Measurements from ENCODE around the gene UTP25. TPM values are rescaled to one million over a fixed set of nuclear protein-coding genes. Genes with fewer than 3 reads are reported as not detected.
A peak's percentile ranks its signal among the peaks of the same experiment; 100 is the strongest.

The UTP25 gene
- total RNA-seq, 1 donor, result 22.1 TPM

DNA sequence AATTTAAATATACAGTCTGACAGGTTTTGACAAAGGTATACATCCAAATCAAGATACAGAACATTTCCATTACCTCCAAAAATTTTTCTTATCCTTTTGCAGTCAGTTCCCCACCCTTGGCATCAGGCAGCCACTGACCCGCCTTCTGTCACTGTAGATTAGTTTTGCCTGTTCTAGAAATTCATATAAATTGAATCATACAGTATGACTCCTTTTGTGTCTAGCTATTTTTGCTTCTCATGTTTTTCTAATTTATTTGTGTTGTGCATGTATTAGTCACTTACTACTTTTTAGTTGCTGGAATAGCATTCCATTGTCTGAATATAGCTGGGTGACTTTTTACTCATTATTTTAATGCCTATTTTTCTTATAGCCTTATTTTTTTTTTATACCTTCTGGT lies 3.8 kb downstream of the UTP25 start:
- Histone ChIP-seq H3K4me2 (ENCODE audit: insufficient read depth, low read length) (peak overlapping the region; percentile 8), H3K27me3 (ENCODE audit: insufficient read depth, low read length) (no peaks in the 10 kb centered on the region), H2AFZ (ENCODE audit: low read length) (no peak overlapping the region), H3K9me3 (ENCODE audit: low read depth, low read length) (no peaks in the 10 kb centered on the region), H3K4me1 (ENCODE audit: insufficient read depth, low read length) (peaks cover 56% of the 10 kb centered on the region), H3K4me3 (ENCODE audit: insufficient read depth, low read length) (no peak overlapping the region), H4K20me1 (ENCODE audit: insufficient read depth, low read length) (no peaks in the 10 kb centered on the region), H3K79me2 (ENCODE audit: insufficient read depth, low read length) (peaks cover 34% of the 10 kb centered on the region), H3K27ac (ENCODE audit: low read depth, low read length) (peak overlapping the region; percentile 58), H3K36me3 (ENCODE audit: insufficient read depth, low read length) (peaks cover 52% of the 10 kb centered on the region)
- peak; percentile 82 for DNase-seq (ENCODE audit: insufficient read length, low spot score, missing footprints)
- TF ChIP-seq, protein P1, sequence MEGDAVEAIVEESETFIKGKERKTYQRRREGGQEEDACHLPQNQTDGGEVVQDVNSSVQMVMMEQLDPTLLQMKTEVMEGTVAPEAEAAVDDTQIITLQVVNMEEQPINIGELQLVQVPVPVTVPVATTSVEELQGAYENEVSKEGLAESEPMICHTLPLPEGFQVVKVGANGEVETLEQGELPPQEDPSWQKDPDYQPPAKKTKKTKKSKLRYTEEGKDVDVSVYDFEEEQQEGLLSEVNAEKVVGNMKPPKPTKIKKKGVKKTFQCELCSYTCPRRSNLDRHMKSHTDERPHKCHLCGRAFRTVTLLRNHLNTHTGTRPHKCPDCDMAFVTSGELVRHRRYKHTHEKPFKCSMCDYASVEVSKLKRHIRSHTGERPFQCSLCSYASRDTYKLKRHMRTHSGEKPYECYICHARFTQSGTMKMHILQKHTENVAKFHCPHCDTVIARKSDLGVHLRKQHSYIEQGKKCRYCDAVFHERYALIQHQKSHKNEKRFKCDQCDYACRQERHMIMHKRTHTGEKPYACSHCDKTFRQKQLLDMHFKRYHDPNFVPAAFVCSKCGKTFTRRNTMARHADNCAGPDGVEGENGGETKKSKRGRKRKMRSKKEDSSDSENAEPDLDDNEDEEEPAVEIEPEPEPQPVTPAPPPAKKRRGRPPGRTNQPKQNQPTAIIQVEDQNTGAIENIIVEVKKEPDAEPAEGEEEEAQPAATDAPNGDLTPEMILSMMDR (IDR thresholded peaks at IDR 0.05; ENCODE audit: extremely low read depth, low read depth, low read length), result no peak

DNA sequence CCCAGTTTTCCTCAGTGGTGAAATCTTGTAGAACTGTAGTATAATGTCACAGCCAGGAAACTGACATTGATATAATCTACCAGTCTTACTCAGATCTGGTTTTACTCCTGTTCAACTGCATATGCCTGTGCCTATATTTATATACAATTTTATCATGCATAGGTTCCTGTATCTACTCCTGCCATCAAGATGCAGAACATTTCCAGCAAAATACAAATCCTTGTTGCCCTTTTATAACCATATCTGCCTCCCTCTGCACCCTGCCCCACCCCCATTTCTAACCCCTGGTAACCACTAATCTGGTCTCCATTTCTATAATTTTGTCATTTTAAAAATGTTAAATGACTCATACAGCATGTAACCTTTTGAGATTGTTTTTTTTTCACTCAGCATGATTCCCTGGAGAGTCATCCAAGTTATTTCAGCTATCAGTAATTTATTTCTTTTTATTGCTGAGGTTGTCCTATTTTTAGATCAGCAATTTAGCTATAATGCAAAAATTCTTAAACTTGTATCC lies 8.1 kb downstream of the UTP25 start:
- Histone ChIP-seq H3K4me1 (ENCODE audit: insufficient read depth, low read length) (peaks cover 59% of the 10 kb centered on the region), H3K79me2 (ENCODE audit: insufficient read depth, low read length) (peaks cover 45% of the 10 kb centered on the region), H3K27me3 (ENCODE audit: insufficient read depth, low read length) (no peaks in the 10 kb centered on the region), H2AFZ (ENCODE audit: low read length) (no peak overlapping the region), H3K9me3 (ENCODE audit: low read depth, low read length) (no peaks in the 10 kb centered on the region), H4K20me1 (ENCODE audit: insufficient read depth, low read length) (no peaks in the 10 kb centered on the region), H3K27ac (ENCODE audit: low read depth, low read length) (peak overlapping the region; percentile 80), H3K4me2 (ENCODE audit: insufficient read depth, low read length) (peak overlapping the region; percentile 45), H3K4me3 (ENCODE audit: insufficient read depth, low read length) (no peak overlapping the region), H3K36me3 (ENCODE audit: insufficient read depth, low read length) (peaks cover 82% of the 10 kb centered on the region)
- TF ChIP-seq, protein P1 (IDR thresholded peaks at IDR 0.05; ENCODE audit: extremely low read depth, low read depth, low read length), result no peak
- DNase-seq (ENCODE audit: insufficient read length, low spot score, missing footprints), result no peak

DNA sequence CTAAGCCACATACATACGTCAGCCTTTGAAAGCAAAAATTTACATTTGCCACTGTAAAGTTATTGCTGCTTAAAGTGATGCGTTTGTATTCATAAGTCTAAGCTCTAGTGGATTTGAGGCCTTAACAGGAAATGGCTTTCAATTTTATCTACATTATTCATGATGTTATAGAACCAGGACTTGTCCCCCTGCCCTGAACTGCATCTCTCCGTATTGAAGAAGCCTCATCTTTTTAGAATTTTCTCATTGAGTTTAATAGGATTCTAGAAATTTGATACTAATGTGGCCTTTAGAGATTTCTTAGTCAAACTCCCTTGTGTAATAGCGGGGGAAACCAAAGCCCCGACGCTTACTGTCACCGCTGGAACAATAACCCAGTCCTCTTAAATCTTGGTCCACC lies 9.9 kb downstream of the UTP25 start:
- Histone ChIP-seq H3K36me3 (ENCODE audit: insufficient read depth, low read length) (peaks cover 86% of the 10 kb centered on the region), H3K27ac (ENCODE audit: low read depth, low read length) (peak overlapping the region; percentile 14), H3K9me3 (ENCODE audit: low read depth, low read length) (no peaks in the 10 kb centered on the region), H4K20me1 (ENCODE audit: insufficient read depth, low read length) (no peaks in the 10 kb centered on the region), H3K4me3 (ENCODE audit: insufficient read depth, low read length) (no peak overlapping the region), H3K79me2 (ENCODE audit: insufficient read depth, low read length) (peaks cover 55% of the 10 kb centered on the region), H3K4me1 (ENCODE audit: insufficient read depth, low read length) (peaks cover 48% of the 10 kb centered on the region), H2AFZ (ENCODE audit: low read length) (no peak overlapping the region), H3K4me2 (ENCODE audit: insufficient read depth, low read length) (no peak overlapping the region), H3K27me3 (ENCODE audit: insufficient read depth, low read length) (no peaks in the 10 kb centered on the region)
- TF ChIP-seq, protein P1 (IDR thresholded peaks at IDR 0.05; ENCODE audit: extremely low read depth, low read depth, low read length), result no peak
- DNase-seq (ENCODE audit: insufficient read length, low spot score, missing footprints), result no peak

DNA sequence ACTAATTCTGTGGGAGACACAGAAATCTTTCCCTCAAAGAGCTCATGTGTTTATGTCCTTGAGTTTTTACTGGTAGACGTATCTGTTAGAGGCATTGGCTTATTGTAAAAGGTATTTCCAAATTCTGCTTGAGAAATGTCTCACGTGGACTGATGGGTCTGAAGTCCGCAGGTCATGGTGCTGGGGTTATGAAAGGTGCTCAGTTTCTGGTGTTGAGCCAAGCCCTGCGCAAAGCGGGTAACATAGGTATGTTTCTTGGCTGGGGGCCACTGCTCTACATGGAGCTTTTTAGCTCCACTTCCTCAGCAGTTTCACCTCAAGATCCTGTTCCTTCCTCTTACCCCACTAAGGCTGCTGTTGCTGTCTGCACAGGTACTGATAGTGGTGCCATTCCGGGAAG lies 10.8 kb downstream of the UTP25 start:
- Histone ChIP-seq H3K36me3 (ENCODE audit: insufficient read depth, low read length) (peaks cover 86% of the 10 kb centered on the region), H4K20me1 (ENCODE audit: insufficient read depth, low read length) (no peaks in the 10 kb centered on the region), H3K27me3 (ENCODE audit: insufficient read depth, low read length) (no peaks in the 10 kb centered on the region), H3K4me3 (ENCODE audit: insufficient read depth, low read length) (no peak overlapping the region), H3K27ac (ENCODE audit: low read depth, low read length) (peak overlapping the region; percentile 92), H3K4me2 (ENCODE audit: insufficient read depth, low read length) (no peak overlapping the region), H2AFZ (ENCODE audit: low read length) (no peak overlapping the region), H3K79me2 (ENCODE audit: insufficient read depth, low read length) (peaks cover 56% of the 10 kb centered on the region), H3K4me1 (ENCODE audit: insufficient read depth, low read length) (peaks cover 48% of the 10 kb centered on the region), H3K9me3 (ENCODE audit: low read depth, low read length) (no peaks in the 10 kb centered on the region)
- TF ChIP-seq, protein P1 (IDR thresholded peaks at IDR 0.05; ENCODE audit: extremely low read depth, low read depth, low read length), result no peak
- DNase-seq (ENCODE audit: insufficient read length, low spot score, missing footprints), result no peak
